GM18861 (cell line): ENCODE measurements around the gene POP5.
"Not testable (repeated sequence)": the region's sequence is repeated elsewhere in the genome, so short reads cannot be mapped to it uniquely, and the experiment has no call there.

Source experiments
- ATAC-seq: cut with Tn5 transposase; IDR thresholded peaks from one replicate; pipeline ENCODE4 v1.9.1; 2021; ENCODE audit not compliant: unreplicated experiment

POP5 gene

GRCh38 chr12:120538281-120539156 lies 42.7 kb downstream of the POP5 start:
- ATAC-seq = no peak

- ATAC-seq = no peak
These were observed 43.4 kb downstream of the POP5 start for GRCh38 chr12:120537856-120538220.

GRCh38 chr12:120536064-120536791 lies 45.0 kb downstream of the POP5 start:
- ATAC-seq = no peak

- ATAC-seq = peak; percentile 13
These were observed 46.2 kb downstream of the POP5 start for GRCh38 chr12:120534703-120535655.

GRCh38 chr12:120534203-120534702 lies 46.9 kb downstream of the POP5 start, which contains the start of gene RNF10:
Gene RNF10, plus strand, starts transcription at chr12:120534356. Its CDS starts 456 bp downstream, at chr12:120534812.
- peak; percentile 54 for ATAC-seq

- no peak for ATAC-seq
These were observed 48.4 kb downstream of the POP5 start for GRCh38 chr12:120532701-120533238.

- ATAC-seq = not testable (repeated sequence)
These were observed 50.8 kb downstream of the POP5 start for GRCh38 chr12:120530418-120530761.

GRCh38 chr12:120529641-120530417 lies 51.4 kb downstream of the POP5 start:
- ATAC-seq = no peak

- ATAC-seq = peak; percentile 54
These were observed 52.2 kb downstream of the POP5 start, which contains the start of gene COQ5 for GRCh38 chr12:120528861-120529525. Gene COQ5, minus strand, starts transcription at chr12:120529158. Its CDS starts 17 bp downstream, at chr12:120529141.
